Small intestine (tissue), 7 donors: Measurements from ENCODE around the gene WDR26. TPM values are rescaled to one million over a fixed set of nuclear protein-coding genes. Genes with fewer than 3 reads are reported as not detected.

Experiments
- DNase-seq, 2 donors: peaks; one replicate each; pipeline versions ENCODE4 v3.0.0 to v3.0.0-alpha.2; 2013
- FAIRE-seq: peaks from 2 replicates; lab custom pipeline; 2012; peaks lifted over from hg19 to GRCh38; lab: Jason Lieb, UNC
- H3K27ac ChIP-seq, 3 donors: one replicate each; pipeline ENCODE4 v1.5.1; 2013; ENCODE audit warnings: low read length in 2 of 3, mild to moderate bottlenecking in 2 of 3, control low read depth in 1 of 3, inconsistent platforms in 1 of 3, low read depth in 1 of 3, moderate library complexity in 1 of 3
- H3K27me3 ChIP-seq, 3 donors: one replicate each; pipeline ENCODE4 v1.6.1; 2013; ENCODE audit warnings: low read length in 3 of 3, inconsistent platforms in 1 of 3; ENCODE audit not compliant: control insufficient read depth in 3 of 3, insufficient read depth in 3 of 3
- H3K36me3 ChIP-seq, 3 donors: one replicate each; pipeline ENCODE4 v1.6.1; 2013; ENCODE audit warnings: low read length in 3 of 3, inconsistent platforms in 1 of 3, low read depth in 1 of 3, mild to moderate bottlenecking in 1 of 3, moderate library complexity in 1 of 3; ENCODE audit not compliant: control insufficient read depth in 3 of 3, insufficient read depth in 2 of 3
- H3K4me1 ChIP-seq, 3 donors: one replicate each; pipeline ENCODE4 v1.6.1; 2013; ENCODE audit warnings: low read length in 2 of 3, inconsistent platforms in 1 of 3, low read depth in 1 of 3, mild to moderate bottlenecking in 1 of 3, moderate library complexity in 1 of 3; ENCODE audit not compliant: control insufficient read depth in 3 of 3, insufficient read depth in 2 of 3
- H3K4me3 ChIP-seq, 3 donors: one replicate each; pipeline ENCODE4 v1.5.1; 2013; ENCODE audit warnings: low read length in 3 of 3, control low read depth in 1 of 3, inconsistent platforms in 1 of 3, low read depth in 1 of 3, mild to moderate bottlenecking in 1 of 3, moderate library complexity in 1 of 3
- H3K9me3 ChIP-seq, 2 donors: one replicate each; pipeline ENCODE4 v1.6.1; 2013; ENCODE audit warnings: low read depth in 1 of 2, low read length in 1 of 2; ENCODE audit not compliant: control insufficient read depth in 2 of 2, insufficient read depth in 1 of 2
- WGBS, 3 donors: extraction: QIAGEN DNeasy Blood & Tissue Kit; methylation state at CpG; one replicate each; pipeline ENCODE4 v1.1.7; 2013; 5-methylcytosine and 5-hydroxymethylcytosine counted together
- polyA plus RNA-seq, 4 donors: library from polyadenylated mRNA; stranded (reverse) in 3 of 4; unstranded in 1 of 4; fragments of 200-250 nt in 3 of 4; fragments of 120-200 nt in 1 of 4; gene quantifications; one replicate each; pipeline versions ENCODE4 v1.2.1 to v1.2.3, GENCODE V29; 2013
- donor health status: healthy with polysubstance abuse.
- donor health status: control.
- donor health status: control.
- donor health status: Bipolar disorder and iron deficiency.
- donor health status: healthy.

The WDR26 gene
- polyA plus RNA-seq, 4 donors, result 15.9 to 66.1 (median 19.1) TPM

DNA sequence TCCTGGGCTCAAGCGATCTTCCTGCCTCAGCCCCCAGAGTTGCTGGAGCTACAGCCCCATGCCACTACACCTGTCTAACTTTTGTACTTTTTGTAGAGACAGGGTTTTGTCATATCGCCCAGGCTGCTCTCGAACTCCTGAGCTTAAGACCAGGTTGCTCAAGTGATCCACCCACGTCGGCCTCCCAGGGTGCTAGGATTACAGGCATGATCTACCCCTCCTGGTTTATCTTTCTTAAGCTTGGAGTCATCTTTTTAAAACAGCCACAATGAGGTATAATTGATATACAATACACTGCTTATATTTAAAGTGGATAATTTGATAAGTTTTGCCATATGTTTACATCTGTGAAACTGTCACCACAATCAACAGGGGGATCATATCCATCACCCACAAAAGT lies 25.4 kb upstream of the WDR26 start:
- no peak for FAIRE-seq
- 87 to 88% (median 88%) methylated on average over 5 of the region's 5 CpGs for WGBS, 3 donors
- Histone ChIP-seq H3K4me1 (peaks cover 0 to 35% (median 2%) of the 10 kb centered on the region in 3 donors), H3K27ac (peak overlapping the region in 1 of 3 donors; percentile 38), H3K27me3 (no peaks in the 10 kb centered on the region), H3K4me3 (no peak overlapping the region), H3K9me3 (peaks cover 0 to 7% of the 10 kb centered on the region in 2 donors), H3K36me3 (peaks cover 0 to 3% (median 0%) of the 10 kb centered on the region in 3 donors)
- DNase-seq, result no peak

- FAIRE-seq, result no peak
- no peak overlapping the region for H3K4me3 ChIP-seq
- peak in 1 of 2 donors; percentile 53 for DNase-seq
- H3K36me3 ChIP-seq, result peaks cover 0 to 3% (median 0%) of the 10 kb centered on the region in 3 donors
- H3K27ac ChIP-seq, result peak overlapping the region in 1 of 3 donors; percentile 38
- H3K9me3 ChIP-seq, result peaks cover 0 to 7% of the 10 kb centered on the region in 2 donors
- 37 to 61% (median 48%) methylated on average over 2 of the region's 2 CpGs for WGBS, 3 donors
- no peaks in the 10 kb centered on the region for H3K27me3 ChIP-seq
- H3K4me1 ChIP-seq, result peaks cover 0 to 44% (median 2%) of the 10 kb centered on the region in 3 donors
Observed at GRCh38 chr1:224458996-224459395, 24.4 kb upstream of the WDR26 start.

- Histone ChIP-seq H3K36me3 (peaks cover 0 to 3% (median 0%) of the 10 kb centered on the region in 3 donors), H3K27me3 (no peaks in the 10 kb centered on the region), H3K4me1 (peaks cover 0 to 49% (median 6%) of the 10 kb centered on the region in 3 donors), H3K4me3 (no peak overlapping the region), H3K9me3 (peaks cover 0 to 7% of the 10 kb centered on the region in 2 donors), H3K27ac (peak overlapping the region in 1 of 3 donors; percentile 38)
- no peak for FAIRE-seq
- no peak for DNase-seq
- WGBS, 3 donors, result 88 to 95% (median 94%) methylated on average over 4 of the region's 4 CpGs
Observed at GRCh38 chr1:224458296-224458695, 23.7 kb upstream of the WDR26 start.

- no peaks in the 10 kb centered on the region for H3K27me3 ChIP-seq
- DNase-seq (no peak), FAIRE-seq (no peak)
- H3K27ac ChIP-seq, result no peak overlapping the region
- H3K4me3 ChIP-seq, result no peak overlapping the region
- peaks cover 0 to 3% (median 0%) of the 10 kb centered on the region in 3 donors for H3K36me3 ChIP-seq
- 88 to 100% (median 94%) methylated on average over 1 of the region's 1 CpG for WGBS, 3 donors
- peaks cover 0 to 49% (median 6%) of the 10 kb centered on the region in 3 donors for H3K4me1 ChIP-seq
- H3K9me3 ChIP-seq, result peaks cover 0 to 7% of the 10 kb centered on the region in 2 donors
Observed at GRCh38 chr1:224457782-224458144, 23.2 kb upstream of the WDR26 start.

DNA sequence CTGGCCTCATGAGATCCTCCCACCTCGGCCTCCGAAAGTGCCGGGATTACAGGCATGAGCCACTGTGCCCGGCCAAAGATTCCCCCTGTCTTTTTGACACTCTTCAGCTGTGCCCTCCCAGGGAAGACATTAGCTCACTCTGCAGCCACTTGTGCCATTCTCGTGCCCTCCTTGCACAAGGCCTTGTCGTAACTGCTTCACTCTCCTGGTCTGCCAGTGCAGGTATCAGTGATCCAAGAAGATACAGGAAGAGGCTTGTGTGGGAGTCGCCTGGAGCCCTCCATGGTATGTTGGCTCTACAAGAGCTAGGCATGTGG lies 22.0 kb upstream of the WDR26 start:
- H3K4me3 ChIP-seq, result no peak overlapping the region
- H3K27ac ChIP-seq, result peak overlapping the region in 2 of 3 donors; percentile 39 to 72
- H3K36me3 ChIP-seq, result peaks cover 0 to 3% (median 0%) of the 10 kb centered on the region in 3 donors
- DNase-seq (no peak), FAIRE-seq (no peak)
- peaks cover 0 to 49% (median 6%) of the 10 kb centered on the region in 3 donors for H3K4me1 ChIP-seq
- WGBS, 3 donors, result 93 to 98% (median 97%) methylated on average over 7 of the region's 7 CpGs
- H3K27me3 ChIP-seq, result no peaks in the 10 kb centered on the region
- no peaks in the 10 kb centered on the region for H3K9me3 ChIP-seq

DNA sequence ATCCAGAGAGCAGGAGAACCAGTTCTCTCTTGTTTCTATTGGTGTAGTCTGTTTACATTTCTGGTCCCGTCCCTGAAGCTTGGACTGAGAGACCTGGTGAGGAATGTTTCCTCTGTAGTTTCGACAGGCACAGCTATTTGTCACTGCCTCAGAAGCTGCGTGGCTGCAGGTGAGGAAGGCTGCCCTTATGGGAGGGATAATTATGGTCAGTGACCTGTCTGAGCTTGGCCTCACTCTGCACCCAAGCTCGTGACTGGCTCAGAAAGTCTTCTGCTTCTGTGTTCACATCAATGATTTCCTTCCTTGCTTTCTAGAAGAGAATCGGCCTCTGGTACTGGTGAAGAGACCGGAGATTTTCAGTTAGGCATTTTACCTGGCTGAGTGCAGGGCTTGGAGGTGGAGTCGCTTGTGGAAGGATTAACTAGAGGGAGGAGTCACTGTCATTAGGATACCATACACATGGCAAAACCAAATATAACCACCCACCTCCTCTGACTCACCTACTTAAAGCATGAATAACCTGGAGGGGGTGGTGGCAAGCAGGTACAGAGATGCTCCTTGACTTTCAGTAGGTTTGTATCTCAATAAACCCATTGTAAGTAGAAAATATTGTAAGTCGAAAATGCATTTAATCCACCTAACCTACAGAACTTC lies 19.9 kb upstream of the WDR26 start:
- Histone ChIP-seq H3K4me3 (peak overlapping the region in 1 of 3 donors; percentile 4), H3K36me3 (peaks cover 0 to 3% (median 0%) of the 10 kb centered on the region in 3 donors), H3K9me3 (no peaks in the 10 kb centered on the region), H3K27ac (peak overlapping the region in 1 of 3 donors; percentile 87), H3K27me3 (no peaks in the 10 kb centered on the region), H3K4me1 (peaks cover 0 to 45% (median 6%) of the 10 kb centered on the region in 3 donors)
- 27 to 59% (median 37%) methylated on average over 8 of the region's 8 CpGs for WGBS, 3 donors
- FAIRE-seq (no peak), DNase-seq (peak; percentile 70 to 85)

DNA sequence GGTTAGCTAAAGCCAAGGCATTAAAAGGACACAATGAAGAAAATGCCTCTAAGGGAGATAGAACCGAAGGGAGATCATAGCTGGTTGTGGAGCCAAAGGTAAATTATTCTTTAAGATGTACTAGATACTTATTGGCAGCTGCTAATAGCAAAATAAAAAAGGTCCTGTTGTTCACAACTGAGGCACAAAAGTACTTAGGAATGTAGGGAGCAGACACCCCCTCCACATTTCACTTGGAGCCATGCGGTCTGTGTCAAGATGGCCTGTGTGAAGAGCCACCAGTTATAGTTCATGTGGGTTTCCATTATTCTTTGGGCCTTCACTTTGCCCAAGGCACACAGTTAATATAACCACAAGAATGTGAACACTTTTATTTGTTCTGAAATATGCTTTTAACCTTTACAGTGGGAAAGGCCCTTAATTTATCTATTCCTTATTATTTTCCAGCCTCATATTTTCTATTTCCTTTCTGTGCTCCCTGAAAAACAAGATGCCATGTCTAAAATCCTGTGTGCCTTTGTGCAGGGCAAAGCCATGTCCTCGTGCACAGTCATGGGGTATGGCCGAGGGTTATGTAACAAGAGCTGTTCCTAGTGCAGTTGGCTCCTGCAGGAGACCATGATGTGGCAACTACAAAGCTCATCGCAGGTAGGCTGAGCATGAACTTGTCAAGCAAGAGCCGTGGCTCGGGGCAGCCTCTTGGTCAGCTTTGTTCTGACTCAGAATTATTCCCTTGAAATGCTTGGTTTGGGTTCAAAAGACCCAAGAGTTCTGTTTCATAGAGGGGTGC lies 16.2 kb upstream of the WDR26 start:
- H3K27me3 ChIP-seq, result no peaks in the 10 kb centered on the region
- H3K36me3 ChIP-seq, result peaks cover 0 to 8% (median 0%) of the 10 kb centered on the region in 3 donors
- no peak overlapping the region for H3K27ac ChIP-seq
- no peak for DNase-seq
- no peak overlapping the region for H3K4me3 ChIP-seq
- FAIRE-seq, result no peak
- 91 to 96% (median 96%) methylated on average over 7 of the region's 7 CpGs for whole genome bisulfite sequencing, 3 donors
- peaks cover 0 to 20% (median 4%) of the 10 kb centered on the region in 3 donors for H3K4me1 ChIP-seq
- H3K9me3 ChIP-seq, result no peaks in the 10 kb centered on the region

GRCh38 chr1:224450159-224450558 lies 15.6 kb upstream of the WDR26 start:
- peaks cover 0 to 16% (median 4%) of the 10 kb centered on the region in 3 donors for H3K4me1 ChIP-seq
- no peak overlapping the region for H3K27ac ChIP-seq
- peaks cover 0 to 8% (median 0%) of the 10 kb centered on the region in 3 donors for H3K36me3 ChIP-seq
- no peaks in the 10 kb centered on the region for H3K9me3 ChIP-seq
- H3K27me3 ChIP-seq, result no peaks in the 10 kb centered on the region
- 74 to 89% (median 81%) methylated on average over 5 of the region's 5 CpGs for WGBS, 3 donors
- no peak overlapping the region for H3K4me3 ChIP-seq
- FAIRE-seq, result no peak
- DNase-seq, result no peak
